RCC 7860 (cell line): ENCODE measurements around the gene MYO18B.

Experiments
- DNase-seq: peaks from one replicate; pipeline ENCODE4 v3.0.0-alpha.2; 2015; ENCODE audit warnings: low spot score
- FAIRE-seq: peaks from 2 replicates; lab custom pipeline; 2012; peaks lifted over from hg19 to GRCh38; lab: Jason Lieb, UNC

MYO18B gene

GRCh38 chr22:25712661-25713400 lies 29.2 kb upstream of the MYO18B start:
- DNase-seq (no peak), FAIRE-seq (no peak)

- FAIRE-seq (no peak), DNase-seq (no peak)
These were observed 27.9 kb upstream of the MYO18B start for GRCh38 chr22:25714070-25714469.

GRCh38 chr22:25714739-25715138 lies 27.2 kb upstream of the MYO18B start:
- no peak for FAIRE-seq
- DNase-seq, result no peak

- FAIRE-seq, result no peak
- DNase-seq, result no peak
These were observed 25.4 kb upstream of the MYO18B start for GRCh38 chr22:25716637-25717036.

- FAIRE-seq (no peak), DNase-seq (no peak)
These were observed 23.7 kb upstream of the MYO18B start for GRCh38 chr22:25718135-25718840.

- no peak for DNase-seq
These were observed 19.8 kb upstream of the MYO18B start for GRCh38 chr22:25722223-25722622.

GRCh38 chr22:25722626-25723025 lies 19.4 kb upstream of the MYO18B start:
- DNase-seq, result no peak
- no peak for FAIRE-seq

More at GRCh38 chr22:25722223-25722622, 19.8 kb upstream of the MYO18B start:
- no peak for FAIRE-seq

GRCh38 chr22:25726241-25726640 lies 15.7 kb upstream of the MYO18B start:
- DNase-seq (no peak), FAIRE-seq (no peak)

GRCh38 chr22:25728071-25728470 lies 13.9 kb upstream of the MYO18B start:
- no peak for FAIRE-seq
- DNase-seq, result no peak

- FAIRE-seq (no peak), DNase-seq (no peak)
These were observed 12.7 kb upstream of the MYO18B start for GRCh38 chr22:25729016-25729995.

GRCh38 chr22:25735650-25736049 lies 6.3 kb upstream of the MYO18B start:
- no peak for FAIRE-seq
- no peak for DNase-seq

GRCh38 chr22:25736378-25737011 lies 5.5 kb upstream of the MYO18B start:
- FAIRE-seq (no peak), DNase-seq (no peak)

- no peak for DNase-seq
- no peak for FAIRE-seq
These were observed 2.2 kb upstream of the MYO18B start for GRCh38 chr22:25739659-25740344.

GRCh38 chr22:25742918-25743708 lies 1.1 kb downstream of the MYO18B start:
- FAIRE-seq (no peak), DNase-seq (no peak)

GRCh38 chr22:25744694-25745093 lies 2.7 kb downstream of the MYO18B start:
- DNase-seq, result no peak
- no peak for FAIRE-seq

- FAIRE-seq (no peak), DNase-seq (no peak)
These were observed 3.5 kb downstream of the MYO18B start for GRCh38 chr22:25745341-25746011.

- DNase-seq, result peak; percentile 29
- no peak for FAIRE-seq
These were observed 4.0 kb downstream of the MYO18B start for GRCh38 chr22:25746012-25746373.

GRCh38 chr22:25747245-25747944 lies 5.4 kb downstream of the MYO18B start:
- DNase-seq (peak; percentile 92), FAIRE-seq (peak; percentile 66)
